Inflammatory macrophage treated with lipopolysaccharide for 4 hours (primary cell): Measurements from ENCODE around the gene GPR27.
A peak's percentile ranks its signal among the peaks of the same experiment; 100 is the strongest.

Experiments
- DNase-seq: peaks from one replicate; pipeline ENCODE4 v3.0.0-alpha.2; 2020

Gene GPR27

GRCh38 chr3:71753701-71754609 lies at the start of gene GPR27:
Gene GPR27, plus strand, starts transcription at chr3:71753855. Its CDS starts 195 bp downstream, at chr3:71754050.
- DNase-seq = peak; percentile 22

GRCh38 chr3:71704915-71705314 lies 48.7 kb upstream of the GPR27 start:
- no peak for DNase-seq

GRCh38 chr3:71705681-71706080 lies 48.0 kb upstream of the GPR27 start:
- peak; percentile 43 for DNase-seq

- DNase-seq = peak; percentile 27
Measured at GRCh38 chr3:71707595-71707994, 46.1 kb upstream of the GPR27 start.

GRCh38 chr3:71708476-71709105 lies 45.1 kb upstream of the GPR27 start:
- peak; percentile 88 for DNase-seq

- no peak for DNase-seq
Measured at GRCh38 chr3:71709908-71710511, 43.6 kb upstream of the GPR27 start.

GRCh38 chr3:71710906-71711494 lies 42.7 kb upstream of the GPR27 start:
- peak; percentile 80 for DNase-seq

GRCh38 chr3:71713041-71713440 lies 40.6 kb upstream of the GPR27 start:
- no peak for DNase-seq

GRCh38 chr3:71714595-71714994 lies 39.1 kb upstream of the GPR27 start:
- DNase-seq = no peak

GRCh38 chr3:71718072-71718471 lies 35.6 kb upstream of the GPR27 start:
- no peak for DNase-seq

- no peak for DNase-seq
Measured at GRCh38 chr3:71721002-71721401, 32.7 kb upstream of the GPR27 start.

- DNase-seq = peak; percentile 31
Measured at GRCh38 chr3:71721651-71722157, 32.0 kb upstream of the GPR27 start.

GRCh38 chr3:71722693-71723092 lies 31.0 kb upstream of the GPR27 start:
- DNase-seq = no peak

GRCh38 chr3:71723452-71724170 lies 30.0 kb upstream of the GPR27 start:
- DNase-seq = peak; percentile 58

GRCh38 chr3:71724171-71724453 lies 29.5 kb upstream of the GPR27 start:
- no peak for DNase-seq

- peak; percentile 27 for DNase-seq
Measured at GRCh38 chr3:71724584-71725270, 28.9 kb upstream of the GPR27 start.

GRCh38 chr3:71725271-71725991 lies 28.2 kb upstream of the GPR27 start, which contains the start of gene EIF4E3:
Gene EIF4E3, minus strand, starts transcription at chr3:71725402. Its CDS starts 35 bp downstream, at chr3:71725367.
- peak; percentile 56 for DNase-seq

GRCh38 chr3:71726146-71726545 lies 27.5 kb upstream of the GPR27 start:
- peak; percentile 54 for DNase-seq

GRCh38 chr3:71728632-71729342 lies 24.9 kb upstream of the GPR27 start:
- DNase-seq = peak; percentile 7

- no peak for DNase-seq
Measured at GRCh38 chr3:71732637-71733036, 21.0 kb upstream of the GPR27 start.

- DNase-seq = no peak
Measured at GRCh38 chr3:71733319-71733718, 20.3 kb upstream of the GPR27 start.
